HG02840 (cell line): ENCODE results near the gene MPP4.

Experiments
- ATAC-seq: cut with Tn5 transposase; IDR thresholded peaks from one replicate; pipeline ENCODE4 v1.9.1; 2021; ENCODE audit warnings: mild to moderate bottlenecking, moderate library complexity, moderate number of reproducible peaks; ENCODE audit not compliant: unreplicated experiment, low FRiP score

MPP4 gene

GRCh38 chr2:201633661-201634249 is 64.7 kb downstream of the MPP4 start:
- ATAC-seq = no peak

GRCh38 chr2:201631041-201631440 is 67.4 kb downstream of the MPP4 start:
- ATAC-seq = no peak

DNA sequence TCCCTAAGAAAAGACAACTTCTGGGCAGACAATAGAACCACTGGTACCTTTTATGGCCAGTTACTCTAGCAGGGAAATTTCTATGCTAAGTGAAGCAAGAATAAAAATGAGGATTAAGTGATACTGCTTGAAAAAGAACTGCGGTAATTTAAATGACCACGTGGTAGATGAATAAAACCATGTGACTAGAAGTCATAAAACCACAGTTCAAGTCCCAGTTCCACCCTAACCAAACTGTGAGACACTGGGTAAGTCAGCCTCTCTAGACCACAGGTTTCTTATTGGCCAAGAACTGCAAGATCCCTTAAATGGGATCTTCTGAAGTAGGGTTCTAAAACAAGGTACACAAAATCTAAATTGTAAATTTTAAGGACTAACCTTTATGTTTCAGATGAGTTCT is 67.9 kb downstream of the MPP4 start:
- no peak for ATAC-seq

DNA sequence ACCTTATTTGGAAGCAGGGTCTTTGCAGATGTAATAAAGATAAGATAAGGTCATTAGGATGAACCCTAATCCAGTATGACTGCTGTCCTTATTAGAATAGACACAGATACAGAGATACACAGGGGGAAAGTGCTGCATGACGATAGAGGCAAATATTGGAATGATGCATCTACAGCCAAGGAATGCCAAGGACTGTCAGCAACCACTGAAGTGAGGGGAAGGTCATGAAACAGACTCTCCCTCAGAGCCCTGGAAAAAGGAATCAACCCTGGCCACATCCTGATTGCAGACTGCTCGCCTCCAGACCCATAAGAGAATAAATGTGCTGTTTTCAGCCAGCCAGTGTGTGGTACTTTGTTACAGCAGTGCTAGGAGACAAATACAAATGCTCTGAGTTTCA is 69.9 kb downstream of the MPP4 start:
- ATAC-seq = no peak

- no peak for ATAC-seq
These were observed 76.0 kb downstream of the MPP4 start for GRCh38 chr2:201622306-201622970.

DNA sequence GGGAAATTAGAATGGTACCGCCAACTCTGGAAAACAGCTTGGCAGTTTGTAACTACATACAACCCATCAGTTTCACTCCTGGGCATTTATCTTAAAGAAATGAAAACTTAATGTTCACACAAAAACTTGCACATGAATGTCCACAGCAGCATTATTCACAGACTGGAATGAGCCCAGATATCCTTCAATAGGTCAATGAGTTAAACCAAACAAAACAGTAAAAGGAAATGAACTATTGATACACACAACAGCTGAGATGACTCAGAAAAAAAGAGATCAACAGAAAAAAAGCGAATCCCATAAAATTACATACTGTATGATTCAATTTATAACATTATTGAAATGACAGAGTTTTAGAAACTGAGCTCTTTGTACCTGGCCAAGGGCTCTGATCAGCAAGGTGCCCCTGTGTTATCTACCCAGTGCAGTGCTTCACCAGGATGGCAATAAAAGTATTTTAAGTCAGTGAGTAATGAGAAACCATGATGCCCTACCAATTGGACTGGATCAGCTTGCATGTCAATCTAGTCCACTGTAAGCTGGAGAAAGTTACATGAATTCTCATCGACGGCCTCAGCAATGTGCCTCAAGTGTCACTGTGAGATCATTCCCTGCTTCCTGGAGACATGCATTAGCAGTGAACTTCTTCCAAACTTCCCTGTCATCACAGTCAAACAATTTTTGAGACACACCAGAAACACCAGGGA is 77.0 kb downstream of the MPP4 start:
- ATAC-seq = no peak

GRCh38 chr2:201618744-201619662 is 79.4 kb downstream of the MPP4 start:
- no peak for ATAC-seq

DNA sequence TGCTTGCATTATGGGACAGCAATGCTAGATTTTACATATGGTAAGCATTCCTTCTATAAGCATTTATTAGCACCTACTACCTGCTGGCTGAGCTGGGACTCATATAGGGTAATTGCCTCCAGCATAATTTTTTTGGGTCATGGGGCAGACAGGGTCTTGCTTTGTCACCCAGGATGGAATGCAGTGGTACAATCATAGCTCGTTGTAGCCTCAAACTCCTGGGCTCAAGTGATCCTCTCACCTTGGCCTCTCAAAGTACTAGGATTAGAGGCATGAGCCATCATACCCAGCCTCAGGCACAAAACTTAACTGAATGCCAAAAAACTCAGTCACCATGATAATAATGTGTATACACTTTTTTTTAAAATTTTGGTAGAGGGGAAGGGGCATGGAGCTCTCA is 90.4 kb downstream of the MPP4 start:
- ATAC-seq = no peak

DNA sequence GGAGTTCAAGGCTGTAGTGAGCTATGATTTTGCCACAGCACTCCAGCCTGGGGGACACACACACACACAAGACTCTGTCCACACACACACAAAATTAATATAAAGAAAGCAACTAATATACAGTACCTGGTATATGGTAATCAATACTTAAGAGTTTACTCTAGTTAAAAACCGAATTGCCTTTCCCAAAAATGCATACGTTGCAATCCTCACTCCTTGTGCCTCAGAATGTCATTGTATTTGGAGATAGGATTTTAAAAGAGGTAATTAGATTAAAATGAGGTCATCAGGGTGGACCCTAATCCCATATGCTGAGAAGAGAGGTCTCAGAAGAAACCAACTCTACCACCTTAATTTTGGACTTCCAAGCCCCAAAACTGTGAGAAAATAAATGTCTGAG is 90.9 kb downstream of the MPP4 start:
- ATAC-seq = no peak

DNA sequence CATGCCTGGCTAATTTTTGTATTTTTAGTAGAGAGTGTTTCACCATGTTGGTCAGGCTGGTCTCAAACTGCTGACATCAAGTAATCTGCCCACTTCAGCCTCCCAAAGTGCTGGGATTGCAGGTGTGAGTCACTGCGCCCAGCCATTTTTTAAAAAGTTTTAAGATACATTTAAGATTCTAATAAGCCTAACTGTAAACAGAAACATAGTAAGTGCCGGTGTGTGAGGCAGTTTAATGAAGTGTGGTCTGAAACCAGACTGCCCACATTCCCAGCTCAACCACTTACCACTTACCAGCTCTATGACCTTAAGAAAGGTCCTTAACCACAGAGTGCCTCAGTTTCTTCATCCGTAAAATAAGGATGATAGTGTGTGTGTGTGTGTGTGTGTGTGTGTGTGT is 97.5 kb downstream of the MPP4 start:
- ATAC-seq = no peak

DNA sequence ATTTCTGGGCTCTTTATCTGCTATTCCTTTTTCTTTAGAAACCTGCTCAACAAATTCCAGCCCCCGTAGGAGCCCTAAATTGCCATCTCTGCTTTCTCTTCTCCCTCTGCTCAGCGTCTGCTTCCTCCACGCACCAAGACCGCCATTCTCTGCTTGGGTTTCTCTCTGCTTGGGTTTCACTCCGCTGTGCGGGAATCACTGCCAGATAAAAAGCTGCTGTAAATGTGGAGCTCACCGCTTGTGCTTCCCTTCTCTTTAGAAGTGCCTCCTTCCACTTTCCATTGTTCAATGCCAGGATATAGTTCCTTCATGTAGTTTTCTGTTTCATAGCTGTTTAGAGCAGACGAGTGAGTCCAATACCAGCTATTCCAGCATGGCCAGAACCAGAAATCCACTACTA is 101.0 kb downstream of the MPP4 start:
- ATAC-seq = no peak
